ENCODE results near the gene OPRPN.

The OPRPN gene

DNA sequence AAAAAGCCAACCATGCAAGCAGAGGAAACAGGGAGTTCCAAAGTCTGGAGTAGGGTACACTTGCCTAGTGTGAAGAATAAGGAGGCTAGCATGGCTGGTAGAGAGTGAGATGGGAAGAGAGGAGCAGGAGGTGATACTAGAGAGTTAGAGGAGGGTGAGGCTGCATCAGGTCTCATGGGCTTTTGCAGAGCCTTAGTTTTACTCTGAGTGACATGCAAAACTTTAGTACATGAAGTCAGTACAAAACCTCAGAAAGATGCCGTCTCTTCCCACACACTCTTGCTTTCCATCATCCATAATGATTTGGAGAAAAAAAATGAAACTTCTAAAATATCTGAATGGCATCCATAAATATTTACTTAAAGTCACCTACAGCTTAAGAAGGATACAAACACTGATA lies 5.0 kb downstream of the OPRPN start:
- Histone ChIP-seq H3K36me3 (ENCODE audit: control insufficient read depth in 2 of 2, insufficient read depth in 1 of 2, low read length in 2 of 2) (no peaks in the 10 kb centered on the region), H3K4me1 (ENCODE audit: control insufficient read depth, insufficient read depth, low read length) (no peaks in the 10 kb centered on the region), H3K4me3 (ENCODE audit: low read depth, low read length) (no peak overlapping the region), H3K9me3 (ENCODE audit: control insufficient read depth, insufficient read depth, low read depth, low read length) (no peaks in the 10 kb centered on the region), H3K27ac (ENCODE audit: extremely low read depth, low read depth, low read length) (no peak overlapping the region)
- TF ChIP-seq, protein P1, sequence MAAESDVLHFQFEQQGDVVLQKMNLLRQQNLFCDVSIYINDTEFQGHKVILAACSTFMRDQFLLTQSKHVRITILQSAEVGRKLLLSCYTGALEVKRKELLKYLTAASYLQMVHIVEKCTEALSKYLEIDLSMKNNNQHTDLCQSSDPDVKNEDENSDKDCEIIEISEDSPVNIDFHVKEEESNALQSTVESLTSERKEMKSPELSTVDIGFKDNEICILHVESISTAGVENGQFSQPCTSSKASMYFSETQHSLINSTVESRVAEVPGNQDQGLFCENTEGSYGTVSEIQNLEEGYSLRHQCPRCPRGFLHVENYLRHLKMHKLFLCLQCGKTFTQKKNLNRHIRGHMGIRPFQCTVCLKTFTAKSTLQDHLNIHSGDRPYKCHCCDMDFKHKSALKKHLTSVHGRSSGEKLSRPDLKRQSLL (tag by site-specific recombination; IDR thresholded peaks at IDR 0.05): no peak
- TF ChIP-seq ZNF473 (tag by site-specific recombination; IDR thresholded peaks at IDR 0.05) (no peak), HOXA7 (CRISPR knock-in tag; IDR thresholded peaks at IDR 0.05; ENCODE audit: borderline replicate concordance) (no peak), ZNF169 (tag by site-specific recombination; IDR thresholded peaks at IDR 0.05) (no peak)
- TF ChIP-seq, protein P2, sequence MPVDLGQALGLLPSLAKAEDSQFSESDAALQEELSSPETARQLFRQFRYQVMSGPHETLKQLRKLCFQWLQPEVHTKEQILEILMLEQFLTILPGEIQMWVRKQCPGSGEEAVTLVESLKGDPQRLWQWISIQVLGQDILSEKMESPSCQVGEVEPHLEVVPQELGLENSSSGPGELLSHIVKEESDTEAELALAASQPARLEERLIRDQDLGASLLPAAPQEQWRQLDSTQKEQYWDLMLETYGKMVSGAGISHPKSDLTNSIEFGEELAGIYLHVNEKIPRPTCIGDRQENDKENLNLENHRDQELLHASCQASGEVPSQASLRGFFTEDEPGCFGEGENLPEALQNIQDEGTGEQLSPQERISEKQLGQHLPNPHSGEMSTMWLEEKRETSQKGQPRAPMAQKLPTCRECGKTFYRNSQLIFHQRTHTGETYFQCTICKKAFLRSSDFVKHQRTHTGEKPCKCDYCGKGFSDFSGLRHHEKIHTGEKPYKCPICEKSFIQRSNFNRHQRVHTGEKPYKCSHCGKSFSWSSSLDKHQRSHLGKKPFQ (tag by site-specific recombination; IDR thresholded peaks at IDR 0.05): no peak
- POLR2A ChIA-PET: no interaction called here
- CTCF ChIA-PET: no interaction called here

DNA sequence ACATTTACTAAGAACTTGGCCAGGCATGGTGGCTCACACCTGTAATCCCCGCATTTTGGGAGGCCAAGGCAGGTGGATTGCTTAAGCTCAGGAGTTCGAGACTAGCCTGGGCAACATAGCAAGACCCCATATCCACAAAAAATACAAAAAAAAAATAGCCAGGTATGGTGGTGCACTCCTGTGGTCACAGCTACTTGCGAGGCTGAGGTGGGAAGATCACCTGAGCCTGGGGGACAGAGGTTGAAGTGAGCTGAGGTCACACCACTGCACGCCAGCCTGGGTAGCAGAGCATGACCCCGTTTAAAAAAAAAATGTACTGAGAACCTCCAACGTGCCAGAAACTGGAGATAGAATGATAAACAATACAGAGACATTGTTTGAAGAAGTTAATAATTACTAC lies 8.0 kb downstream of the OPRPN start:
- H3K9me3 ChIP-seq (ENCODE audit: control insufficient read depth, insufficient read depth, low read depth, low read length): no peaks in the 10 kb centered on the region
- no peak overlapping the region for H3K27ac ChIP-seq (ENCODE audit: extremely low read depth, low read depth, low read length)
- no peaks in the 10 kb centered on the region for H3K36me3 ChIP-seq (ENCODE audit: control insufficient read depth in 2 of 2, insufficient read depth in 1 of 2, low read length in 2 of 2)
- ChIA-PET CTCF (no interaction called here), POLR2A (no interaction called here)
- no peaks in the 10 kb centered on the region for H3K4me1 ChIP-seq (ENCODE audit: control insufficient read depth, insufficient read depth, low read length)
- TF ChIP-seq, protein P3, sequence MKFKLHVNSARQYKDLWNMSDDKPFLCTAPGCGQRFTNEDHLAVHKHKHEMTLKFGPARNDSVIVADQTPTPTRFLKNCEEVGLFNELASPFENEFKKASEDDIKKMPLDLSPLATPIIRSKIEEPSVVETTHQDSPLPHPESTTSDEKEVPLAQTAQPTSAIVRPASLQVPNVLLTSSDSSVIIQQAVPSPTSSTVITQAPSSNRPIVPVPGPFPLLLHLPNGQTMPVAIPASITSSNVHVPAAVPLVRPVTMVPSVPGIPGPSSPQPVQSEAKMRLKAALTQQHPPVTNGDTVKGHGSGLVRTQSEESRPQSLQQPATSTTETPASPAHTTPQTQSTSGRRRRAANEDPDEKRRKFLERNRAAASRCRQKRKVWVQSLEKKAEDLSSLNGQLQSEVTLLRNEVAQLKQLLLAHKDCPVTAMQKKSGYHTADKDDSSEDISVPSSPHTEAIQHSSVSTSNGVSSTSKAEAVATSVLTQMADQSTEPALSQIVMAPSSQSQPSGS (tag by site-specific recombination; IDR thresholded peaks at IDR 0.05; ENCODE audit: low read depth): no peak
- TF ChIP-seq, protein P4, sequence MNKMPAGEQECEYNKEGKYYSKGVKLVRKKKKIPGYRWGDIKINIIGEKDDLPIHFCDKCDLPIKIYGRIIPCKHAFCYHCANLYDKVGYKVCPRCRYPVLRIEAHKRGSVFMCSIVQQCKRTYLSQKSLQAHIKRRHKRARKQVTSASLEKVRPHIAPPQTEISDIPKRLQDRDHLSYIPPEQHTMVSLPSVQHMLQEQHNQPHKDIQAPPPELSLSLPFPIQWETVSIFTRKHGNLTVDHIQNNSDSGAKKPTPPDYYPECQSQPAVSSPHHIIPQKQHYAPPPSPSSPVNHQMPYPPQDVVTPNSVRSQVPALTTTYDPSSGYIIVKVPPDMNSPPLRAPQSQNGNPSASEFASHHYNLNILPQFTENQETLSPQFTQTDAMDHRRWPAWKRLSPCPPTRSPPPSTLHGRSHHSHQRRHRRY (tag by site-specific recombination; IDR thresholded peaks at IDR 0.05): no peak
- TF ChIP-seq ZNF792 (tag by site-specific recombination; IDR thresholded peaks at IDR 0.05) (no peak), GFI1B (tag by site-specific recombination; IDR thresholded peaks at IDR 0.05) (no peak), REPIN1 (tag by site-specific recombination; IDR thresholded peaks at IDR 0.05; ENCODE audit: low read depth) (no peak), ZNF654 (tag by site-specific recombination; IDR thresholded peaks at IDR 0.05; ENCODE audit: low read depth) (no peak), ZNF510 (tag by site-specific recombination; IDR thresholded peaks at IDR 0.05; ENCODE audit: insufficient replicate concordance) (no peak), BCL11B (tag by site-specific recombination; IDR thresholded peaks at IDR 0.05; ENCODE audit: low read depth) (no peak), ZNF138 (tag by site-specific recombination; IDR thresholded peaks at IDR 0.05; ENCODE audit: borderline replicate concordance) (no peak), ZNF221 (tag by site-specific recombination; IDR thresholded peaks at IDR 0.05; ENCODE audit: borderline replicate concordance) (no peak), TCF7L2 (IDR thresholded peaks at IDR 0.05; ENCODE audit: borderline replicate concordance, low read depth, low read length) (no peak)
- TF ChIP-seq, protein P5, sequence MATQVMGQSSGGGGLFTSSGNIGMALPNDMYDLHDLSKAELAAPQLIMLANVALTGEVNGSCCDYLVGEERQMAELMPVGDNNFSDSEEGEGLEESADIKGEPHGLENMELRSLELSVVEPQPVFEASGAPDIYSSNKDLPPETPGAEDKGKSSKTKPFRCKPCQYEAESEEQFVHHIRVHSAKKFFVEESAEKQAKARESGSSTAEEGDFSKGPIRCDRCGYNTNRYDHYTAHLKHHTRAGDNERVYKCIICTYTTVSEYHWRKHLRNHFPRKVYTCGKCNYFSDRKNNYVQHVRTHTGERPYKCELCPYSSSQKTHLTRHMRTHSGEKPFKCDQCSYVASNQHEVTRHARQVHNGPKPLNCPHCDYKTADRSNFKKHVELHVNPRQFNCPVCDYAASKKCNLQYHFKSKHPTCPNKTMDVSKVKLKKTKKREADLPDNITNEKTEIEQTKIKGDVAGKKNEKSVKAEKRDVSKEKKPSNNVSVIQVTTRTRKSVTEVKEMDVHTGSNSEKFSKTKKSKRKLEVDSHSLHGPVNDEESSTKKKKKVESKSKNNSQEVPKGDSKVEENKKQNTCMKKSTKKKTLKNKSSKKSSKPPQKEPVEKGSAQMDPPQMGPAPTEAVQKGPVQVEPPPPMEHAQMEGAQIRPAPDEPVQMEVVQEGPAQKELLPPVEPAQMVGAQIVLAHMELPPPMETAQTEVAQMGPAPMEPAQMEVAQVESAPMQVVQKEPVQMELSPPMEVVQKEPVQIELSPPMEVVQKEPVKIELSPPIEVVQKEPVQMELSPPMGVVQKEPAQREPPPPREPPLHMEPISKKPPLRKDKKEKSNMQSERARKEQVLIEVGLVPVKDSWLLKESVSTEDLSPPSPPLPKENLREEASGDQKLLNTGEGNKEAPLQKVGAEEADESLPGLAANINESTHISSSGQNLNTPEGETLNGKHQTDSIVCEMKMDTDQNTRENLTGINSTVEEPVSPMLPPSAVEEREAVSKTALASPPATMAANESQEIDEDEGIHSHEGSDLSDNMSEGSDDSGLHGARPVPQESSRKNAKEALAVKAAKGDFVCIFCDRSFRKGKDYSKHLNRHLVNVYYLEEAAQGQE (tag by site-specific recombination; IDR thresholded peaks at IDR 0.05): no peak
- TF ChIP-seq, protein P6, sequence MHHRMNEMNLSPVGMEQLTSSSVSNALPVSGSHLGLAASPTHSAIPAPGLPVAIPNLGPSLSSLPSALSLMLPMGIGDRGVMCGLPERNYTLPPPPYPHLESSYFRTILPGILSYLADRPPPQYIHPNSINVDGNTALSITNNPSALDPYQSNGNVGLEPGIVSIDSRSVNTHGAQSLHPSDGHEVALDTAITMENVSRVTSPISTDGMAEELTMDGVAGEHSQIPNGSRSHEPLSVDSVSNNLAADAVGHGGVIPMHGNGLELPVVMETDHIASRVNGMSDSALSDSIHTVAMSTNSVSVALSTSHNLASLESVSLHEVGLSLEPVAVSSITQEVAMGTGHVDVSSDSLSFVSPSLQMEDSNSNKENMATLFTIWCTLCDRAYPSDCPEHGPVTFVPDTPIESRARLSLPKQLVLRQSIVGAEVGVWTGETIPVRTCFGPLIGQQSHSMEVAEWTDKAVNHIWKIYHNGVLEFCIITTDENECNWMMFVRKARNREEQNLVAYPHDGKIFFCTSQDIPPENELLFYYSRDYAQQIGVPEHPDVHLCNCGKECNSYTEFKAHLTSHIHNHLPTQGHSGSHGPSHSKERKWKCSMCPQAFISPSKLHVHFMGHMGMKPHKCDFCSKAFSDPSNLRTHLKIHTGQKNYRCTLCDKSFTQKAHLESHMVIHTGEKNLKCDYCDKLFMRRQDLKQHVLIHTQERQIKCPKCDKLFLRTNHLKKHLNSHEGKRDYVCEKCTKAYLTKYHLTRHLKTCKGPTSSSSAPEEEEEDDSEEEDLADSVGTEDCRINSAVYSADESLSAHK (tag by site-specific recombination; IDR thresholded peaks at IDR 0.05): no peak
- TF ChIP-seq, protein P7, sequence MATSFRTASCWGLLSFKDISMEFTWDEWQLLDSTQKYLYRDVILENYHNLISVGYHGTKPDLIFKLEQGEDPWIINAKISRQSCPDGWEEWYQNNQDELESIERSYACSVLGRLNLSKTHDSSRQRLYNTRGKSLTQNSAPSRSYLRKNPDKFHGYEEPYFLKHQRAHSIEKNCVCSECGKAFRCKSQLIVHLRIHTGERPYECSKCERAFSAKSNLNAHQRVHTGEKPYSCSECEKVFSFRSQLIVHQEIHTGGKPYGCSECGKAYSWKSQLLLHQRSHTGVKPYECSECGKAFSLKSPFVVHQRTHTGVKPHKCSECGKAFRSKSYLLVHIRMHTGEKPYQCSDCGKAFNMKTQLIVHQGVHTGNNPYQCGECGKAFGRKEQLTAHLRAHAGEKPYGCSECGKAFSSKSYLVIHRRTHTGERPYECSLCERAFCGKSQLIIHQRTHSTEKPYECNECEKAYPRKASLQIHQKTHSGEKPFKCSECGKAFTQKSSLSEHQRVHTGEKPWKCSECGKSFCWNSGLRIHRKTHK (tag by site-specific recombination; IDR thresholded peaks at IDR 0.05): no peak
- TF ChIP-seq, protein P8, sequence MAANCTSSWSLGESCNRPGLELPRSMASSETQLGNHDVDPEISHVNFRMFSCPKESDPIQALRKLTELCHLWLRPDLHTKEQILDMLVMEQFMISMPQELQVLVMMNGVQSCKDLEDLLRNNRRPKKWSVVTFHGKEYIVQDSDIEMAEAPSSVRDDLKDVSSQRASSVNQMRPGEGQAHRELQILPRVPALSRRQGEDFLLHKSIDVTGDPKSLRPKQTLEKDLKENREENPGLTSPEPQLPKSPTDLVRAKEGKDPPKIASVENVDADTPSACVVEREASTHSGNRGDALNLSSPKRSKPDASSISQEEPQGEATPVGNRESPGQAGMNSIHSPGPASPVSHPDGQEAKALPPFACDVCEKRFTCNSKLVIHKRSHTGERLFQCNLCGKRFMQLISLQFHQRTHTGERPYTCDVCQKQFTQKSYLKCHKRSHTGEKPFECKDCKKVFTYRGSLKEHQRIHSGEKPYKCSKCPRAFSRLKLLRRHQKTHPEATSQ (tag by site-specific recombination; IDR thresholded peaks at IDR 0.05): no peak
- no peak overlapping the region for H3K4me3 ChIP-seq (ENCODE audit: low read depth, low read length)
